ENCODE data around the gene MS4A15. TPM values are rescaled to one million over a fixed set of nuclear protein-coding genes. Genes with fewer than 3 reads are reported as not detected.

MS4A15 gene
- total and polyA plus RNA-seq, 9 of the 15 experiments (the other 6 are each of a cell fraction or from before 2014, with no cell fraction given) = not detected

- Histone ChIP-seq H3K4me3 (no peak overlapping the region), H3K79me2 (ENCODE audit: control insufficient read depth, insufficient read depth, low read length) (no peaks in the 10 kb centered on the region), H3K9ac (ENCODE audit: insufficient read depth in 1 of 2, low read depth in 2 of 2, low read length in 2 of 2) (no peak overlapping the region), H3K4me1 (replicated peaks in 1 of 2; ENCODE audit: control insufficient read depth in 2 of 2, insufficient read depth in 2 of 2, low read length in 2 of 2) (peaks cover 0 to 14% of the 10 kb centered on the region in 2 experiments; a peak in 1 of 5 replicates), H3K9me1 (ENCODE audit: control insufficient read depth, insufficient read depth, low read length) (no peaks in the 10 kb centered on the region), H4K20me1 (replicated peaks; ENCODE audit: control insufficient read depth, insufficient read depth, low read length) (peaks cover 6% of the 10 kb centered on the region; the same call in 1 of the 2 replicates), H2AFZ (ENCODE audit: low read depth, low read length) (no peak overlapping the region), H3K27me3 (ENCODE audit: control insufficient read depth in 2 of 2, insufficient read depth in 2 of 2, low read length in 2 of 2) (peaks cover 43 to 82% of the 10 kb centered on the region in 2 experiments), H3K27ac (ENCODE audit: extremely low read depth, low read depth, low read length) (no peak overlapping the region), H3K4me2 (ENCODE audit: insufficient read depth, low read length) (no peak overlapping the region), H3K9me3 (replicated peaks; ENCODE audit: control insufficient read depth, insufficient read depth, low read depth, low read length) (no peaks in the 10 kb centered on the region), H3K36me3 (ENCODE audit: control insufficient read depth, insufficient read depth, low read length) (no peaks in the 10 kb centered on the region)
- ChIA-PET POLR2A (interaction anchor here (1.5 kb wide), 1 partner anchor 31 kb away, joined by 3 read pairs; no protein-coding TSS in a partner anchor), CTCF (ENCODE audit: low intra/inter-chr PET ratio) (no interaction called here)
- DNase-seq (ENCODE audit: extremely low read depth in 1 of 4, low spot score in 3 of 4) (no peak), FAIRE-seq (no peak), ATAC-seq (no peak)
- intact Hi-C loops (cut with micrococcal nuclease) (no loop called here), in situ Hi-C loops (cut with MboI) (no loop called here)
- BruUV-seq (replicated peaks) = no TSS peak
- WGBS (ENCODE audit: insufficient coverage, low coverage, missing lambda C conversion rate) = 7% methylated on average over 8 of the region's 8 CpGs
- TF ChIP-seq LARP7 (IDR thresholded peaks at IDR 0.05) (no peak), ZNF586 (CRISPR knock-in tag; conservative IDR thresholded peaks at IDR 0.05) (no peak), NELFE (IDR thresholded peaks at IDR 0.05; ENCODE audit: insufficient read depth, insufficient read length) (no peak), ZNF830 (CRISPR knock-in tag; IDR thresholded peaks at IDR 0.05) (no peak), KLF6 (CRISPR knock-in tag; IDR thresholded peaks at IDR 0.05; ENCODE audit: borderline replicate concordance) (no peak), CUX1 (CRISPR knock-in tag; IDR thresholded peaks at IDR 0.05) (no peak), NCOR1 (IDR thresholded peaks at IDR 0.05) (no peak)
These were observed 11.5 kb downstream of the MS4A15 start for GRCh38 chr11:60768202-60768601.

Measured in K562 (cell line).